OCI-LY3 (cell line): ENCODE data around the gene DBF4B.

Source experiments
- EZH2phosphoT487 ChIP-seq: fragments of 200-600 bp; shearing (Covaris generic); IDR thresholded peaks from 2 replicates; pipeline ENCODE4 v1.6.1; 2018; ENCODE audit warnings: antibody characterized with exemption, mixed run types, low read depth
- TF ChIP-seq, protein P1 (sequence below): fragments of 200-600, 300-600 bp; sonication (generic); IDR thresholded peaks from 2 replicates; pipeline ENCODE4 v1.5.1; 2014; ENCODE audit warnings: antibody characterized with exemption, low read length, low read depth

DNA sequence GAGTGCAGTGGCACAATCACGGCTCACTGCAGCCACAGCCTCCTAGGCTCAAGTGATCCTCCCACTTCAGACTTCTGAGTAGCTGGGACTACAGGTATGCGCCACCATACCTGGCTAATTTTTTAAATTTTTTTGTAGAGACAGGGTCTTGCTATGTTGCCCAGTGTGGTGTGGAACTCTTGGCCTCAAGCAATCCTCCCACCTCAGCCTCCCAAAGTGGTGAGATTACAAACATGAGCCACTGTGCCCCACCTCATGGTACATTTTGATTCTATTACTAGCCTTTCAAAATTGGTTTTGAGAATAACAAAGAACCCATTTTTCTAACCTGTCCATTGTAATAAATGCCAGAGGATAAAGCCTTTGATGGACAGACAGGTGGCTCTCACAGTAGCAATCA is 20.3 kb upstream of the DBF4B start:
- TF ChIP-seq EZH2phosphoT487, result no peak
- TF ChIP-seq, protein P1, sequence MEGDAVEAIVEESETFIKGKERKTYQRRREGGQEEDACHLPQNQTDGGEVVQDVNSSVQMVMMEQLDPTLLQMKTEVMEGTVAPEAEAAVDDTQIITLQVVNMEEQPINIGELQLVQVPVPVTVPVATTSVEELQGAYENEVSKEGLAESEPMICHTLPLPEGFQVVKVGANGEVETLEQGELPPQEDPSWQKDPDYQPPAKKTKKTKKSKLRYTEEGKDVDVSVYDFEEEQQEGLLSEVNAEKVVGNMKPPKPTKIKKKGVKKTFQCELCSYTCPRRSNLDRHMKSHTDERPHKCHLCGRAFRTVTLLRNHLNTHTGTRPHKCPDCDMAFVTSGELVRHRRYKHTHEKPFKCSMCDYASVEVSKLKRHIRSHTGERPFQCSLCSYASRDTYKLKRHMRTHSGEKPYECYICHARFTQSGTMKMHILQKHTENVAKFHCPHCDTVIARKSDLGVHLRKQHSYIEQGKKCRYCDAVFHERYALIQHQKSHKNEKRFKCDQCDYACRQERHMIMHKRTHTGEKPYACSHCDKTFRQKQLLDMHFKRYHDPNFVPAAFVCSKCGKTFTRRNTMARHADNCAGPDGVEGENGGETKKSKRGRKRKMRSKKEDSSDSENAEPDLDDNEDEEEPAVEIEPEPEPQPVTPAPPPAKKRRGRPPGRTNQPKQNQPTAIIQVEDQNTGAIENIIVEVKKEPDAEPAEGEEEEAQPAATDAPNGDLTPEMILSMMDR, result no peak
